HL-60/S4 treated with phorbol 12-myristate 13-acetate at 8.2 ng/mL for 4 days and 3 days (cell line): Measurements from ENCODE around the gene KCND3.

Experiments
- in situ Hi-C: fragments of 300-500 bp; cut with MboI; formaldehyde crosslinking; loops from 2 replicates; pipeline ENCODE4 v1.15.0; 2022; ENCODE audit warnings: low sequenced_read_pairs

KCND3 gene

DNA sequence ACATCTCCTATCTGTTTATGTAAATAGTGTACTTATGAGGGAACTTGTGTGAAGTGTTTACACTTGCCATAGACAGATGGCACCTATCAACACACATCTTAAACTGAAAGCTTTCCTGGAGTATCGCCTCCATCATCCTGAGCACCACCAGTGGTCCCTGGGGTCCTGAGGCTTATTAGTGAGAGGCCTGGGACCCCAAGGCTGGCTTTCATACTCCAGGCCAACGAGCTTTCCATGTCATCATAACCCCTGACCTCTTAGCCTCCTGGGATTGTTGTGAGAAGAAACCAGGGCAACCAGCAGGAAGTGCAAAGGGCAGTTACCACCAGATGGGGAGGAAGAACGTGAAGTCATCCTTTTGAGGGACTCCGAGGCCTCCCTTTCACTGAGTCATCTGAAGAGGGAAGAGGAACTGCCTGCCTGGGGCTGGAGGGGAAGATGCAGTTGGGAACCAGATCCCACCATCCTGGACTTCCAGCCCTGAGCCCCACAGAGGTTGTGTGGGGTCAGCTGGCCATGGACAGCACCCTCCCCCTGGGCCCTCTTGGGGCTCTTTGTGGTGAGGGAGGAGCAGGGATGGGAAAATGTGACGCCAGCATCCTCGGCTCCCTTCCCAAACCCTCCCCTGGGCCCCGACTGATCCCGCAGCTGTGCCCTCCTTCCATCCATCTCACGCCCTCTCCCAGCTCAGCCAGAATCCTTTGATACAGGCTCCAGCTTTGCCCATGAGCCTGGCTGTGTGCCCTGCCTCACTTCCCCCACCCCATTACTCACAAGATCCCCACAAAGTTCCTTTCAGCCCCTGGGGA, 256.1 kb downstream of the KCND3 start:
- in situ Hi-C loops, result no loop called here

DNA sequence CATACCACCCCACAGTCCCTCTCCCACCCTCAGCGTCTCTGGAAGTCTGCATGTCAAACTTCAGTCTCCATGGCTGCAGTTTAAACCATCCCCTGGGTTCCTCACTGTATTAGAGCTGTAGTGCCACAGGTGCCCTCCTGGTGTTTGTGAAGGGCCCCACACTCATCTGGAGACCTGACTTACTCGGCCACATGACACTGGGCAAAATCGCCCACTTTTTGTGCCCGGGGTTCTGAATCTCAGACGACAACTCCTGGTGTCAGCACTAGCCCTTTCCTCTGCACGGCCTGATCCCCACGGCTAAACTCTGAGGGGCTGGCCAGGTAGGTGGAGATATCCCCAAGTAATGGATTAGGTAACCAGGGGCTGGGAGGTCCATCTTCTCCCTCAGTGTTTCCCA, 256.8 kb downstream of the KCND3 start:
- in situ Hi-C loops, result no loop called here

DNA sequence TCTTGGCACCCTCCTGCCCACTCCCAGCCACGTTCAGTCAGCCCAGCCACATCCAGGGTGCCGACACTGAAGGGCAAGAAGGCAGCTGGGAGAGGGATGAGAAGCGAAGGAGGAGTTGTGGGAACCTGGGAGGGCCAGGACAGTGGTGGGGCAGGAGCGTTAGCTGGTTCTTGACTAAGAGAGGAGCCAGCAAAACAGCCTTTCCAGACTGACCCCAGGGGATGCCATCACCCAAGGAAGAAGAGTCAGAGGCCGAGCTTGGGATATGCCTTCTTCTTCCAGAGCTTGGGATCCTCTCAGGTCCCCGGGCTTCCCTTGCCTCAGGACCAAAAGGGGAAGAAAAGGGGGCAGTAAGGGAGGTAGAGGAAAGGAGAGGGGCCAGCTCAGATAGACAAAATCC, 257.5 kb downstream of the KCND3 start:
- in situ Hi-C loops, result no loop called here

DNA sequence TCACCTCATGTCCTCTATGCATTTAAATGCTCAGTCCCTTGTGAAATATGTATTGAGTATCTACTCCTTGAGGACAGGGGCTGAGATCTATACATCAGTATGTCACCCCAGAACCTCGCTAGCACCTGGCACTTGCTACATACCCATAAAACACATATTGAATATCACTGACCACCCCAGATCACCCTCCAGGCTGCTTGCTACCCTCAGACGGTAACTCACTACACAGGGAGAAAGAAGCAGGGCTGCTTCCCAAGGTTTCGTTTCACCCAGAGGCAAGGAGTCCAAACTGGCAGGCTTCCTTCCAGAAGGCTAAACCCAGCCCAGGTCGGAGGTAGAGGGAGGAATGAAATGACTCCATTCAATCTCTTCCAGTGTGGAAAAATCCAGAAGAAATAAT, 258.8 kb downstream of the KCND3 start:
- in situ Hi-C loops, result no loop called here

DNA sequence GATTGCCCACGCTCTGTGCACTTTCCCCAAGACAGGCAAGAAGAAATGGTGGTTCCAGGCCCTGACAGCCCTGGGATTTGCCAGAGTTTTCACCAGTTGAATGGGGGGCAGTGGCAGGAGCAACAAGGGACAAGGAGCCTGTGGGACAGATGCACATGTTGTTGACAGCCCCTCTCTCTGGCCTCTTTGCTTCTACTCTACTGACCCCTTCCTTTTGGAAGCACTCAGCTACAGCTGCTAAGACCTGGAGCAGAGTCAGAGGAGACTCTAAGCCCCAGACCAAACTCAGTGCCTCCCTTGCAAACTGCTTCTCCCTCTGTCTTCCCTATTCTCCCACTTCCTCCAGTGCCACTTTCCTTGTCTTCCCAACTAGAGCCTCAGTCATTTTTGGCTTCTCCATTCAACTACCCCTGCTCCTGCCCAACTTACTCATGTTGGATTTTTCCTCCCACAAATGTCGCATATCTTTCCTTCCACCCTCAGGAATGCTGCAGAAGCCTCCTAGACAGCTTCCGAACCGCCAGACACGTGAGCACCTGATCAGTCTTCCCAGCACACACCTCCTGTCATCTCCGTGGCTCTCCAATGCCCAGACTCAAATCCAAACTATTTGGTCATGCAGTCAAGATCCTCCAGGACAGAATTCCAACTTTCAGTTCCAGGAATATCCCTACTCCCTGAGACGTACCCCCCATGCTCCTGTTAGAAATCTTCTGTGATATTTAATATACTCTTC, 259.4 kb downstream of the KCND3 start:
- in situ Hi-C loops, result no loop called here

DNA sequence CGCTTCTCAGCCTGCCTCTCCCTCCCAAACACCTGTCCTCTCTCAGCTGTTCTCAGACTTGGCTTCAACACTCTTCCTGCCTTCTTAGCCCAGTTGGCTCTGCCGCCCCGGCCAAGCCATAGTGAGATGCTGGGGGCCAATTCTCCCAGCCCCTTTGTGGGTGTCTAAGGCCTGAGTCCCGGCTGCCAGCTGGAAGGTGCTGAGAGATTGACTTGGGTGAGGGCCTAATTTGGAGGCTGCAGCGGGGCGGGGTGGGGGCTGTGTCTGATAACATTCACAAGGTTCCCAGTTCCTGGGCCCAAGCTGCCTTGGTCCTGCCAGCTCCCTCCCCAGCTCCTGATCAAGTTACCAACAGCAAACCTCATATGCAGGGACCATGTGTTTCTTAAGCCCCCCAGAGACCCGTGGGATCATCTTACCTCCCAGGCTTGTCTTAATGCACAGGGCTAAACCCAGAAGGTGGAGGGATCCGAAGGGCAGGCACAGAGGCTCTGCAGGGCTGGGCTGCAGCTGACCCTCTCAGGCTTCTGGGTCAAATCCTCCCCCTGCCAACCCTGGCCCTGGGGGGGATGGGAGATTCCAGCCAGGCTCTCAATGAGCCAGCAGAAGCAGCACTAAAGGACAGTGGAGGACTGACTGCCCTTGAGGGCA, 260.1 kb downstream of the KCND3 start:
- in situ Hi-C loops, result no loop called here

DNA sequence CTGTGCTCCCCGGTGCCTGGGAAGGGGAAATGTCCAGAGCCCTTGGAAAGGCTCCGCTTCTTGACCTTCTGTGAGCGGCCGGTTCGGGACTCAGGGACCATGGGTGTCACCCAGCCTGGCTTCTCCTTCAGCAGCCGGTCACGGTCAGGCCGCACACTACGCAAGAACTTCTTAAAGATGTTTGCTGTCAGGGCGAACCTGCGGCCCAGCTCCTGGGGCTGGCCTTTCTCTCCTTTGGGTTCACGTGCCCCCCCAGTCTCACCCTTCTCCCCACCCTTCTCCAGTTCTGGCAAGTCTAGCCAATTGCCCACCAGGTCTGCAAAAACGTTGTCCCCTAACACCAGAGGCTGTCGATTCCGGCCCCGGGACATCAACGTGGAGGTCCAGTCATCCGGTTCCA, 262.4 kb downstream of the KCND3 start:
- in situ Hi-C loops, result no loop called here

DNA sequence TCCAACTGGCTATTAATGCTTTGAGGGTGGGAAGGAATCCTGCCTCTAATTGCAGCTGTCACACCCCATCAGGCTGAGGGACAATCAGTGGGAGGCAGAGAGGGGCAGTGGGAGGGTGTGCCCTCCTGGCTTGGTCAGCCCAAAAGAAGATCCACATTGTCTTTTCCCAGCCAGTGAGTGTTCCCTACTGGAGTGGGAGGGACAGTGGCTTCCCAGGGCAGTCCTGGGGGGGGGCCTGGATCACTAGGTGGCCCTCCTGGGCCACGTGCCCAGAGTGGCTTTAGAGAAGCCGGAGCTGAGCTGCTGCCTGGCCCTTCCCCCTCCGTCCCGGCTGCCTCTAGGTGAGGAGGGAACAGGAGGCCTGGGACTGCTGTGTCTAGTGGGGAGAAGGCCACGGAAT, 264.3 kb downstream of the KCND3 start:
- in situ Hi-C loops, result no loop called here

DNA sequence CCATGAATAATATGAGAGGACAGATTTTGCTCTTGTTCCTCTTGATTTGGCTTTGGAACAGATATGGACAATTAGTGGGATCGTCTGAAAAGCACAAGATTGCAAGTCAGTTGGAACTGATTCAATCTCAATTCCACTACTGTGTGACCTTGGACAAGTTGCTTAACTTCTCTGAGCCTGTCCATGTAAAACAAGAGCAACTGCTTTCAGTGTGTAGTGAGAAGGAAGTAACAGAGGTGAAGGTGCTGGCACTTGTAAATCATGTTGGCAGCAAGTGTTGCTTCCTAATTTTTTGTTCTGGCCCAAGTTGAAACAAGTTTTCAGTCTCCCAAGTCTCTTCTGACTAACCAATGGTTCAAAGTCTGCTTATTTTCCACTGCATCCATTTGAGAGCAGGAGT, 265.6 kb downstream of the KCND3 start:
- in situ Hi-C loops, result no loop called here

DNA sequence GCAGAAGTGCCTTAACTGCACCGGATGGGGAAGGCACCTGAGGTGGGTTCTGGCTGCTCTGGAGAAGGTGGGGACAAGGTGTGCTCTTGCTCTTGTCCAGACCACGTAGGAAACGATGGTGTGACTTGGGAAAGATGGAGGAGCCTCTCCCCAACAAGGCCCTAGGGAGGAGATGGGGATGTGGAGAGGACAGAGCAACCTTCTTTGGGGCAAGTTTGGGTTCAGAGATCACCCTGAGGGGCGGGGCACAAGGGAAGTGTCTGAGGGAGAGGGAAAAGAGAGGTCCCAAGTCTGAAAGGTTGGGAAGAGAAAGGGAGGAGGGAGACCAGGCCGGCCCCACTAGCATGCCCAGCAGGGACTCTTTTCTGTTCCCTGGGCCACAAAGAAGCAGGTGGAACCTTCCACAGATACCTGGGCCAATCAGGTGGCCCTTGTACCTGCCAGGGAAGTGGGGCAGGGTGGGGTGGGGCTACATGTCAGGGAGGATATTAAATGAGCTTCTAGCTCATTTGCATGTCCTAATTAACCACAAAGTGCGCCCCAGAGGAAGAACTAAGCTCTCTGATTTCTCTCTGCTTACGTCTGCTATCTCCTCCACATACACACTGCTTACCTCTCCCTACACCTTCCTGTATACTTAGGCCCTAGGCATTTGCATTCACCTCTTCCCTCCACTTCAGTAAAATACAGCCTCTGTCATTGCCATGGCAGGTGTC, 266.2 kb downstream of the KCND3 start:
- in situ Hi-C loops, result no loop called here

DNA sequence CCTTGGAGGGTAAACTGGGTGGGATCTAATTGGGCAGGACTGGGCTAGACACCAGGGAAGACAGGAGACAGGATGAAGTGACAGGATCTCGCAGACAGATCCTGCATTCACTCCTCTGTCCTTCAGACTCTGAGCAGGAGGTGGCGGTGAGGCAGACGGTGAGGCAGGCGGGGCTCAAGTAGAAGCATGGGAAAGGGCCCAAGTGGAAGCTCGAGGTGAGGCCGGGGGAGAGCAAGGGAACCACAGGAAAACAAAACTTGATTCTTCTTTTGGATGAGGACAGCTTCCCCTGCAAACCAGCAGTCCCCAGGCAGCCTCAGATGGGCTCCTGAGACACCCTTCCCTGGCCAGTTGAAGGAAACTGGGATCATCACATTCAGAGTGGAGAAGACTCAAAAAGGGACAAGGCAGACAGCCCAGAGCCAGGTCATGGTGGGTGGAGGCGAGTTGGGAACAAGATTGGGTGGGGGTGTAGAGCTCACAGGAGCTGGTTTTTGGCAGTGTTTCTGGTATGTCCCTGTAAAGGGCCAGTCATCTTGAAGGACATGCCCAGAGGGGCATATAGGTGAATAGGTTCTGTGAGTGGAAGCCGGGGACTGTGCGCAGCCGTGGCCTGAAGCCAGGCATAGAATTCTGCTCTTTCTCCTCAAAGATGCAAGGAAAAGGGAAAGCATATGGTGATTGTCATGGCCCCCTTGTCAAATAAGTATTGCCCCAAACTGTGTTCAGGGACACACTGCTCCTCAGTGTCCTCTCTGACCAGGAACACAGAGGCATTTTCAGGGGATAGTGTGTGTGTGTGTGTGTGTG, 268.3 kb downstream of the KCND3 start:
- in situ Hi-C loops, result no loop called here
